ENCODE results near the gene PTGFRN. TPM values are rescaled to one million over a fixed set of nuclear protein-coding genes. Genes with fewer than 3 reads are reported as not detected.

PTGFRN gene
- total and polyA plus RNA-seq, 8 donors = 38.1 to 77.5 (median 67.9) TPM

DNA sequence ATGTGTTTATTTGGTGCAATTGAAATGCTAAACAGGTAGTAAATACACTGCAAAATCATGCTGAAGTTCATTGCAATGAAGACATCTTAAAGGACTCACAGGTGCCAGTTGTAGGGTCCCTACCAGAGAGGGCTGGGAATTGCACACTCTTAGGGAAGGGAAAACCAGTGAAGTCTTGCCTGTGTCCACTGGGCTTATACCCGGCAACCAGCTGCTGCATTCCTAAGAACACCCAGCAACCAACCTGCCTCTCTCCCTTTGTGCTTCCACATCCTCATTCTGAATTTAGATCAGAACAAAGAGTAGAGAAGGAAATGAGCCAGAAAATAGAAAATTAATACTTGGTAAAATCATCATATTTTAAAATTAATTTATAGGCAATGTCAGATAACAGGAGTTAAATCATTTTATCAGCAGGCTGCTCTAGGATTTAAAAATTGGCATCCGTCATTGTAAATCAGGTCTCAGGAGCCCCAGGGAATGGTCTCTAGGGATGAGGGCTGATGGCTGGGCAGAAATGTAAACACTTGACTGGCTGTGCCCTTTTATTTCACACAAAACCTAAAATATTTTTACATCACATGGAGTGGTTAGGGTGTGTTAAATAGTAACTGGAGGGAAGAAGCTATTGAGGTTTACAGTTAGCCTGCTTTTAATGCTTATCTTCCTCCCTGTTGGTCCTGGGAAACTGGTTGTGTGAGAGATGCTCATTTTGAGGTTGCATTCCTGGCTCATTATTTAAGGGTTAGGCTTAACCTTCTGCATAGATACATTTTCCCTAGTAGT is 31.3 kb downstream of the PTGFRN start:
- Histone ChIP-seq H3K4me1 (no peaks in the 10 kb centered on the region), H3K27ac (no peak overlapping the region), H3K4me3 (no peak overlapping the region), H3K9me3 (no peaks in the 10 kb centered on the region), H3K36me3 (peaks cover 0 to 4% of the 10 kb centered on the region in 2 donors), H3K27me3 (no peaks in the 10 kb centered on the region)
- no peak for TF ChIP-seq CTCF (IDR thresholded peaks at IDR 0.05)
- intact Hi-C loops (cut with DNase I) = no loop called here
- peak; percentile 35 for ATAC-seq
- no peak for DNase-seq

- Histone ChIP-seq H3K27me3 (no peaks in the 10 kb centered on the region), H3K9me3 (no peaks in the 10 kb centered on the region), H3K36me3 (peaks cover 0 to 4% of the 10 kb centered on the region in 2 donors), H3K27ac (no peak overlapping the region), H3K4me3 (no peak overlapping the region), H3K4me1 (no peaks in the 10 kb centered on the region)
- intact Hi-C loops (cut with DNase I) = no loop called here
- no peak for DNase-seq
- no peak for ATAC-seq
- no peak for TF ChIP-seq CTCF (IDR thresholded peaks at IDR 0.05)
Observed at GRCh38 chr1:116941670-116942069, 32.0 kb downstream of the PTGFRN start.

GRCh38 chr1:116942344-116942743 is 32.6 kb downstream of the PTGFRN start:
- H3K9me3 ChIP-seq = no peaks in the 10 kb centered on the region
- H3K27me3 ChIP-seq = no peaks in the 10 kb centered on the region
- peaks cover 0 to 4% of the 10 kb centered on the region in 2 donors for H3K36me3 ChIP-seq
- no peak for TF ChIP-seq CTCF (IDR thresholded peaks at IDR 0.05)
- H3K4me1 ChIP-seq = no peaks in the 10 kb centered on the region
- no peak overlapping the region for H3K27ac ChIP-seq
- no peak overlapping the region for H3K4me3 ChIP-seq
- ATAC-seq (no peak), DNase-seq (no peak)
- intact Hi-C loops (cut with DNase I) = no loop called here

- Histone ChIP-seq H3K4me3 (no peak overlapping the region), H3K27ac (no peak overlapping the region), H3K36me3 (peaks cover 0 to 4% of the 10 kb centered on the region in 2 donors), H3K4me1 (no peaks in the 10 kb centered on the region), H3K27me3 (no peaks in the 10 kb centered on the region), H3K9me3 (no peaks in the 10 kb centered on the region)
- intact Hi-C loops (cut with DNase I) = no loop called here
- DNase-seq (no peak), ATAC-seq (no peak)
- no peak for TF ChIP-seq CTCF (IDR thresholded peaks at IDR 0.05)
Observed at GRCh38 chr1:116943438-116943837, 33.7 kb downstream of the PTGFRN start.

GRCh38 chr1:116944613-116945012 is 34.9 kb downstream of the PTGFRN start:
- no peak for TF ChIP-seq CTCF (IDR thresholded peaks at IDR 0.05)
- H3K36me3 ChIP-seq = peaks cover 0 to 4% of the 10 kb centered on the region in 2 donors
- ATAC-seq (no peak), DNase-seq (peak in 1 of 4 donors; percentile 81)
- no peaks in the 10 kb centered on the region for H3K4me1 ChIP-seq
- no peaks in the 10 kb centered on the region for H3K9me3 ChIP-seq
- intact Hi-C loops (cut with DNase I) = no loop called here
- H3K27ac ChIP-seq = no peak overlapping the region
- no peaks in the 10 kb centered on the region for H3K27me3 ChIP-seq
- H3K4me3 ChIP-seq = no peak overlapping the region

Measured in left lung (tissue), 10 donors.